Skin of body (tissue), 2 donors: ENCODE results near the gene C15orf39. TPM values are rescaled to one million over a fixed set of nuclear protein-coding genes. Genes with fewer than 3 reads are reported as not detected.

Experiments
- DNase-seq: peaks from one replicate; lab custom pipeline; 2025; lab: John Stamatoyannopoulos, UW
- total RNA-seq: library from RNA; depleted of rRNA; stranded (reverse); fragments of >200 nt; gene quantifications from one replicate; pipeline ENCODE4 v1.2.3, GENCODE V29; 2014

C15orf39 gene
- total RNA-seq, 1 donor from 2014 or later: 5.9 TPM

DNA sequence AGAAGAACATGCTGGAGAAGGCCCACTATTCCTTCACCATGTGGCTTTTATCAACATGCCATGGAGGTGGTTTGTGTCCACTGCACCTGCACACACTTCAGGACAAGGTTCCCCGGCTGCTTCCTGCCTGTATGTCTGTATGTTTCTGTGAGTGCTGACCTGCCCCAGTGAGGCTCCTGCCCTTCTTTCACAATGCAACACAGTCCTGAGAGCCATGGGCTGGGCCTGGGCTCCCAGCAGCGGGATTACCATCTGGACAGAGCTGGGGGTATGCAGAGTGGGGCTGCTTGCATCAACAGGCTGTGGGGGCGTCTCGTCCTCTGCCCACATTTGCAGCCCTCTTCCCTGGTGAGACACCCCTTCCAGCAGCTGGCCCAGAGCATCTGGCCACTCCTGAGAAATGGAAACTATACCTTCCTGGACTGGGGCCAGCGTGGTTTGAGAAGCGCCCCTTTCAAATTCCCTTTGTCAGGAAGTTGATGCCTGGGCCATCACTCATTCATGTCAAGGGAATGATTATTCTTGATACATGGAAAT lies 29.3 kb upstream of the C15orf39 start:
- DNase-seq: no peak

GRCh38 chr15:75174102-75174501 lies 27.6 kb upstream of the C15orf39 start:
- DNase-seq: no peak

- no peak for DNase-seq
Measured at GRCh38 chr15:75174729-75175128, 27.0 kb upstream of the C15orf39 start.

- no peak for DNase-seq
Measured at GRCh38 chr15:75176396-75176761, 25.3 kb upstream of the C15orf39 start.

GRCh38 chr15:75177360-75178071 lies 24.2 kb upstream of the C15orf39 start:
- no peak for DNase-seq

GRCh38 chr15:75178171-75178937 lies 23.3 kb upstream of the C15orf39 start:
- DNase-seq: no peak

- DNase-seq: no peak
Measured at GRCh38 chr15:75178938-75179745, 22.5 kb upstream of the C15orf39 start.

DNA sequence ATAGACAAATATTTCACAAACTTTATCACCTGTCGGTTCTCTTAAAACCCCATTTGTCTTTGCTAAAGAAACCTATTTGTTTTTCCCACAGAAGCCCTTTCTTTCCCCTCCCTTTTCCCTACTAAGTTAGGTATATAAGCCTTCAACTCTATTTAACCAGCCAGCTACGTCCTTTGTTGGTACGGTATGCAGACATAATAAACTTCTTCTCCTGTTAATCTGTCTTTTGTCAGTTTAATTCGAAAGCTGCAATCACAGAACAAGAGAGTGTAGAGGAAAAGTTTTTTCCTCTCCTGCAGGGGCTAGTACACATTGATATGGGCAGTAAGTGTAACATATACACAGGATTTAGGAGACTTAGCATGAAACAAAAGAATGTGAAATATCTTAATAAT lies 21.9 kb upstream of the C15orf39 start:
- no peak for DNase-seq

GRCh38 chr15:75181780-75182179 lies 19.9 kb upstream of the C15orf39 start:
- no peak for DNase-seq

DNA sequence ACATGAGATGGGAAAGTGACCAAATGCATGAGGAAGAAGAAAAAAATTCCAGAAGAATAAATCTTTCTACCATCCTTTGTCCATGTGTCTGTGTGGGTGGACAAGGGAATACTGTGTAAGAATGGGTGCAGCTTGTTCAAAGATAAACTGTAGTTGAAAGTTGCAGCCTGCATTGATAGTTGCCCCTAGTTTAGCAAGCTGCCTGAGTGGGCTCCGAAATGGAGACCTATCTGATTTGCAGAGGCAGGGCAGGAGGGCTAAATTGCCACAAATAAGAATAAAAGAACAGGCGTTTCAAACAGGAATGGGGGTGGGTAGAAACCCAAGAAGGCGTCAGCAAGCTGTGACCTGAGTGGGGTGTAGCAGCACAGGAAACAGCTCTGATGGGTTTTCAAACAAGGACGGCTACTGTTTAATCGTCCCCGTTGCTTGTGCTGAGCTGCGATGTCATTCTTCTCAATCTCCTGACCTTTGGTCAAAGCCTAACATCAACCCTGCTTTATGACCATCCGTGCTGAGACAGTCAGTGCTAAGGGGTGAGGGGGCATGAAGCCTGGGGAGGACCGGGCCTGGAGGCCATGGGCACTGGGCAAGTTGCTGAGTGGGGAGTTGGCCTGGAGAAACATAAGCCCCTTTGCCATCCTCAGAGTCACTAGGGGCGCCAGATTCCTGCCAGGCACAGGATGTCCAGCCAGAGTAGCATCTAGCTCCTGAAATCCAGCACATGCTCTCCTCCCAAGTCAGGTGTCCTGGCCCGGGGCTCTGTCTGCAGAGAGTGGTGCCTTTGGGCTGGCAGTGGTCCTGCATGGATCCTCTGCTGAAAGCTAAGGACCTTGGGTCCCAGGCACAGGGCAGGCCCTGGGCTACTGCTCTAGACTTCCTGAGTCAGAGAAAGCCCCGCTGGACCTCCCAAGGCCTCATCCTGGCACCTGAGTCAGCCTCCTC lies 19.2 kb upstream of the C15orf39 start:
- no peak for DNase-seq

DNA sequence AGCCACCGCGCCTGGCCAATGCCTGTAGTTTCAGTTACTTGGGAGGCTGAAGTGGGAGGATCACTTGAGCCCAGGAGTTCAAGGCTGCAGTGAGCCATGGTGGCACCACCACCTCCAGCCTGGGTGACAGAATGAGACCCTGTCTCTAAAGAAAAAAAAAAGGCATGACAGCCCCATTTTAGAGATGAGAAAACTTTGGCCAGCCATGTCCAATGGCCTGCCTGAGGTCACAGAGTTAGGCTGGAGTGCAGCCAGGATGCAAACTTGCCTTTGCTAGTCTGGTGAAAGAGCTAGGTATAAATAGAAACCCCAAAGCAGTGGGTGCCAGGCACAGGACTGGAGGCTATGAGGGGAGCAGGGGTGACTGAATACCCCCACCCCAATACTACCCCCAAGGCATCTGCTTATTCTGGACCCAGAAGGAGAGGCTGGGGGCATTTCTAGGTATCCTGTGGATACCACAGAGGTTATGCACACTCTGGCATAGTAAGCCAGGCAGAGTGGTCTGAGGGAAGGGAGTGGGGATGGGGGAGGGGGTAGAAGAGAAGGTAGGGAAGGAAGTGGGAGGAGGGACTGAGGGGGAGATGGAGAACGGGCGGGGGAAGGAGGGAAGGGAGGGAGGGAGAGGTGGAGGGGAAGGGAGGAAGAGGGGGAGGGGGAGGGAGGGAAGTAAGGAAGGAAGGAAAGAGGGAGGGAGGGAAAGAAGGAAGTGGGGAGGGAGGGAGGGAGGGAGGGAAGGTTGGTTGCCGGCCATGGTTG lies 16.2 kb upstream of the C15orf39 start:
- no peak for DNase-seq

- no peak for DNase-seq
Measured at GRCh38 chr15:75186044-75186443, 15.6 kb upstream of the C15orf39 start.

DNA sequence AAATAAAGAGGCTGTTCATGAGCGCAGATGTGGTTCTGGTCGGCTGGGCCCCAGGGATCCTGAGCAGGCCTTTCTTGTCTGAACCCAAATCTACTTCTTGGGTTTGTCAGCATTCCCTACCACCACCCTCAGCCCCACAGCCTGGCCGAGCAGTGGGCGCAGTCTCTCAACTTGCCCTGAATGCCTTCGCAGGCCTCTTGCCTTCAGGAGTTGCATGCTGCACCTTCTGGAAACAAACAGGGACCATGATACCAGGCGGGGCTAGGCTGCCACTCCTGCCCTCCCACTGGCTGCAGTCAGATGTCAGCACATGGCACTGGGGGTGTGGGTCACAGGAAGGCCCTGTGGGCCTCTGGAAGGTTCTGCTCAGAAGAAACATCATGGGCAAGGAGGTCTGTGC lies 13.2 kb upstream of the C15orf39 start:
- no peak for DNase-seq

GRCh38 chr15:75191235-75191634 lies 10.4 kb upstream of the C15orf39 start:
- DNase-seq: no peak

DNA sequence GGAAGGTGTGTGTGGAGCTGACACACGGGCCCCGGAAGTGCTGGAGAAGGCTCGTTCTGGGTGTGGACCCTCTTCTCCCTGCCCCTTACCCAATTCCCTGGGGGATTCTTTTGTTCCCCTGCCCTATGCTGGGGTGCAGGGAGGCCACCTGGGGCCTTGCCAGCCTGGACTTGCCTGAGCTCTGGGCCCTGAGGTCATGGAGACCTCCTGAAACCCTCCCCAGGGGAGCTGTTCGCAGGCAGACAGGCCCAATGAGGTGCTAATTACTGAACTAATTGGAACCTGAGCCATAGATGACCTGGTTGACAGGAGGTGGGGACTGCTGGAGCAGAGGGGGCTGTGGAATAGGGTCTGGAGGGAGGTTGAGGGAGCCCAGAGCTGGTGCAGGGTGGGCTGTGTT lies 9.4 kb upstream of the C15orf39 start:
- no peak for DNase-seq

GRCh38 chr15:75193272-75193671 lies 8.4 kb upstream of the C15orf39 start:
- no peak for DNase-seq

GRCh38 chr15:75193976-75194375 lies 7.7 kb upstream of the C15orf39 start:
- no peak for DNase-seq

DNA sequence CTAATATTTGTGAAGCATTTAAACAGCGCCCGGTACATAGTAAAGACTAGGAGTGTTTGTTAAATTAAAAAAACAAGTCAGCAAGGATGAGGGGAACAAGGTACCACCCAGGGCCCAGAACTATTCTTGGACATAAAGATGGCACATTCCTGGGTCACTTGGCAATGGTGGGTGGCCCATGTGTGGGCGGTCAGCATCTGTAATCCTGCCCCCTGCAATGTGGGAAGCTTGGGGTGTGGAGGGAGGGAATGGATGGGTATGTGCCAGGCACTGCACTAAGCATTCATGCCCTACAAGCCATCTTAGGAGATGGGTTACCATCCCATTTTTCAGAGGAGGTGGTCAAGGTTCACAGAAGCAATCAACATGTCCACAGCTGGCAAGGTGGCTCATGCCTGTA lies 7.3 kb upstream of the C15orf39 start:
- DNase-seq: no peak

GRCh38 chr15:75195122-75195765 lies 6.4 kb upstream of the C15orf39 start:
- DNase-seq: no peak
